H1 (cell line): ENCODE results near the gene NUP210L. TPM values are rescaled to one million over a fixed set of nuclear protein-coding genes. Genes with fewer than 3 reads are reported as not detected.

ENCODE experiments used
- CTCF ChIA-PET: fragments of 300-600 bp; sonication (Branson Sonifier 250); formaldehyde crosslinking; loops from one replicate; lab custom pipeline; 2021; ENCODE audit not compliant: partially characterized antibody; lab: Charles Lee
- POLR2A ChIA-PET: fragments of 300-600 bp; sonication (Branson Sonifier 250); formaldehyde crosslinking; loops from one replicate; lab custom pipeline; 2021; ENCODE audit warnings: inconsistent platforms; ENCODE audit not compliant: partially characterized antibody; lab: Charles Lee
- DNase-seq, 2 experiments: peaks; one replicate each; pipeline versions ENCODE4 v3.0.0 to v3.0.0-alpha.2; 2010 to 2022; ENCODE audit warnings: low spot score in 2 of 2, low read depth in 1 of 2, mixed read lengths in 1 of 2
- FAIRE-seq: peaks from 2 replicates; lab custom pipeline; 2011; peaks lifted over from hg19 to GRCh38; lab: Jason Lieb, UNC
- H2AFZ ChIP-seq: 2 replicates; pipeline ENCODE4 v1.8.1; 2012; ENCODE audit warnings: low read length, inconsistent platforms
- H2AK5ac ChIP-seq: 2 replicates; pipeline ENCODE4 v1.6.1; 2013; ENCODE audit warnings: low read depth, low read length
- H2BK120ac ChIP-seq: replicated peaks from 2 replicates; pipeline ENCODE3; 2013; ENCODE audit warnings: low read depth, low read length, inconsistent platforms
- H2BK12ac ChIP-seq: 2 replicates; pipeline ENCODE4 v1.6.1; 2013; ENCODE audit warnings: low read depth, low read length
- H2BK15ac ChIP-seq: 2 replicates; pipeline ENCODE4 v1.6.1; 2013; ENCODE audit warnings: low read length
- H2BK20ac ChIP-seq: 2 replicates; pipeline ENCODE4 v1.6.1; 2013; ENCODE audit warnings: low read length
- H2BK5ac ChIP-seq: 2 replicates; pipeline ENCODE4 v1.6.1; 2013; ENCODE audit warnings: low read depth, low read length
- H3K14ac ChIP-seq: 2 replicates; pipeline ENCODE4 v1.6.1; 2013; ENCODE audit warnings: inconsistent platforms; ENCODE audit not compliant: insufficient read length
- H3K18ac ChIP-seq: 2 replicates; pipeline ENCODE4 v1.6.1; 2013; ENCODE audit warnings: low read length; ENCODE audit errors: extremely low read depth
- H3K23ac ChIP-seq: 2 replicates; pipeline ENCODE4 v1.6.1; 2013; ENCODE audit warnings: inconsistent platforms; ENCODE audit not compliant: insufficient read length
- H3K23me2 ChIP-seq: 2 replicates; pipeline ENCODE4 v1.6.1; 2013; ENCODE audit warnings: low read depth, low read length
- H3K27ac ChIP-seq: 2 replicates; pipeline ENCODE4 v1.6.1; 2011; ENCODE audit warnings: low read depth, low read length, inconsistent platforms
- H3K27me3 ChIP-seq, 4 experiments: replicated peaks in 1 of 4; 1 replicate in 1 of 4; 2 replicates in 3 of 4; pipeline versions ENCODE4 v1.6.1 to v1.8.1; 2011 to 2013; ENCODE audit warnings: low read length in 3 of 4, mild to moderate bottlenecking in 3 of 4, inconsistent platforms in 2 of 4, mixed read lengths in 2 of 4, moderate library complexity in 1 of 4; ENCODE audit not compliant: control insufficient read depth in 3 of 4, insufficient read depth in 3 of 4; ENCODE audit errors: extremely low read depth in 1 of 4
- H3K36me3 ChIP-seq, 4 experiments: 2 replicates each; pipeline versions ENCODE4 v1.6.1 to v1.8.1; 2011 to 2013; ENCODE audit warnings: mild to moderate bottlenecking in 4 of 4, low read length in 3 of 4, moderate library complexity in 2 of 4, control low read depth in 1 of 4, inconsistent platforms in 1 of 4; ENCODE audit not compliant: insufficient read depth in 4 of 4, control insufficient read depth in 2 of 4
- H3K4ac ChIP-seq: replicated peaks from 2 replicates; pipeline ENCODE3; 2013; ENCODE audit warnings: low read length, low read depth, mixed read lengths, inconsistent platforms; ENCODE audit not compliant: insufficient read length
- H3K4me1 ChIP-seq, 4 experiments: replicated peaks in 1 of 4; 1 replicate in 1 of 4; 2 replicates in 3 of 4; pipeline versions ENCODE4 v1.6.1 to v1.8.1; 2011 to 2013; ENCODE audit warnings: low read length in 3 of 4, inconsistent platforms in 2 of 4, mixed read lengths in 1 of 4; ENCODE audit not compliant: insufficient read depth in 4 of 4, control insufficient read depth in 3 of 4
- H3K4me2 ChIP-seq, 2 experiments: 2 replicates each; pipeline versions ENCODE4 v1.6.1 to v1.8.1; 2011 to 2013; ENCODE audit warnings: low read depth in 2 of 2, low read length in 2 of 2, control low read depth in 1 of 2, inconsistent platforms in 1 of 2, mild to moderate bottlenecking in 1 of 2; ENCODE audit not compliant: insufficient read depth in 1 of 2
- H3K4me3 ChIP-seq, 4 experiments: fragments of 200-600, 300-600 bp in 1 of 4; sonication (generic), shearing (Covaris generic), sonication (Bioruptor Twin) in 1 of 4; 2 replicates each; pipeline versions ENCODE4 v1.5.1 to v1.8.1; 2011 to 2016; ENCODE audit warnings: low read length in 4 of 4, low read depth in 3 of 4, control low read depth in 2 of 4, inconsistent platforms in 2 of 4, mild to moderate bottlenecking in 2 of 4, mixed read lengths in 1 of 4, moderate library complexity in 1 of 4; ENCODE audit not compliant: insufficient read depth in 2 of 4; ENCODE audit errors: extremely low read depth in 1 of 4
- H3K56ac ChIP-seq: replicated peaks from 2 replicates; pipeline ENCODE3; 2013; ENCODE audit warnings: low read depth, mild to moderate bottlenecking, mixed read lengths, low read length, inconsistent platforms; ENCODE audit not compliant: insufficient read length
- H3K79me1 ChIP-seq: 2 replicates; pipeline ENCODE4 v1.6.1; 2013; ENCODE audit warnings: low read depth, low read length, control low read depth
- H3K79me2 ChIP-seq, 2 experiments: 2 replicates each; pipeline versions ENCODE4 v1.6.1 to v1.8.1; 2012 to 2013; ENCODE audit warnings: low read length in 2 of 2, mild to moderate bottlenecking in 2 of 2, inconsistent platforms in 1 of 2; ENCODE audit not compliant: insufficient read depth in 2 of 2, control insufficient read depth in 1 of 2
- H3K9ac ChIP-seq, 4 experiments: replicated peaks in 1 of 4; 1 replicate in 1 of 4; 2 replicates in 3 of 4; pipeline versions ENCODE4 v1.6.1 to v1.8.1; 2011 to 2013; ENCODE audit warnings: low read depth in 3 of 4, low read length in 3 of 4, control low read depth in 2 of 4, mild to moderate bottlenecking in 2 of 4, moderate library complexity in 2 of 4, inconsistent platforms in 1 of 4; ENCODE audit errors: extremely low read depth in 1 of 4
- H3K9me3 ChIP-seq, 2 experiments: 2 replicates each; pipeline versions ENCODE4 v1.6.1 to v1.8.1; 2012 to 2013; ENCODE audit warnings: mild to moderate bottlenecking in 2 of 2, moderate library complexity in 2 of 2, control low read depth in 1 of 2, inconsistent platforms in 1 of 2, low read depth in 1 of 2, low read length in 1 of 2, mixed read lengths in 1 of 2; ENCODE audit not compliant: insufficient read depth in 2 of 2
- H4K20me1 ChIP-seq, 2 experiments: replicated peaks in 1 of 2; 2 replicates each; pipeline versions ENCODE3 to v1.8.1; 2011 to 2013; ENCODE audit warnings: inconsistent platforms in 2 of 2, low read length in 2 of 2, mild to moderate bottlenecking in 1 of 2; ENCODE audit not compliant: insufficient read depth in 2 of 2, control insufficient read depth in 1 of 2
- H4K5ac ChIP-seq: 2 replicates; pipeline ENCODE4 v1.6.1; 2013; ENCODE audit warnings: low read length, low read depth, mixed read lengths, inconsistent platforms; ENCODE audit not compliant: insufficient read length
- H4K8ac ChIP-seq: 2 replicates; pipeline ENCODE4 v1.8.0; 2013; ENCODE audit warnings: mild to moderate bottlenecking, moderate library complexity, low read length, inconsistent platforms; ENCODE audit not compliant: insufficient read depth; ENCODE audit errors: extremely low read depth
- H4K91ac ChIP-seq: replicated peaks from 2 replicates; pipeline ENCODE3; 2013; ENCODE audit warnings: low read length, mixed read lengths, inconsistent platforms; ENCODE audit not compliant: insufficient read length
- BCL11A ChIP-seq, 2 experiments: IDR thresholded peaks; one replicate each; pipeline ENCODE4 v1.6.1; 2011; ENCODE audit warnings: low read depth in 2 of 2, low read length in 2 of 2, mild to moderate bottlenecking in 2 of 2
- EGR1 ChIP-seq: IDR thresholded peaks from 2 replicates; pipeline ENCODE4 v1.6.1; 2011; ENCODE audit warnings: low read depth, low read length, borderline replicate concordance
- HDAC2 ChIP-seq, 2 experiments: fragments of 300-600 bp in 1 of 2; sonication (generic) in 1 of 2; IDR thresholded peaks; 2 replicates each; pipeline ENCODE4 v1.6.1; 2011 to 2012; ENCODE audit warnings: low read depth in 2 of 2, low read length in 2 of 2, mild to moderate bottlenecking in 2 of 2, moderate library complexity in 2 of 2, borderline replicate concordance in 1 of 2, inconsistent platforms in 1 of 2
- HDAC6 ChIP-seq: IDR thresholded peaks from one replicate; pipeline ENCODE4 v1.7.1; 2012; ENCODE audit warnings: low read depth, mild to moderate bottlenecking, inconsistent platforms, low read length, moderate library complexity
- PHF8 ChIP-seq: fragments of 200-600 bp; sonication (generic); conservative IDR thresholded peaks from 2 replicates; pipeline ENCODE4 v1.7.1; 2012; ENCODE audit warnings: low read depth, mild to moderate bottlenecking, inconsistent platforms, low read length, moderate library complexity
- POU5F1 ChIP-seq: IDR thresholded peaks from 2 replicates; pipeline ENCODE4 v1.6.1; 2011; ENCODE audit warnings: low read depth, mild to moderate bottlenecking, low read length, moderate library complexity
- RFX5 ChIP-seq: IDR thresholded peaks from 2 replicates; pipeline ENCODE4 v1.6.1; 2011; ENCODE audit warnings: low read depth, low read length, improper control_type of control experiment, borderline replicate concordance
- SP2 ChIP-seq: IDR thresholded peaks from 2 replicates; pipeline ENCODE4 v1.6.1; 2012; ENCODE audit warnings: mild to moderate bottlenecking, low read length, inconsistent platforms
- TAF7 ChIP-seq: optimal IDR thresholded peaks from 2 replicates; pipeline ENCODE3; 2011; ENCODE audit warnings: low read depth, mild to moderate bottlenecking, inconsistent platforms, low read length, moderate library complexity, borderline replicate concordance
- WGBS, 2 experiments: shearing (Covaris generic) in 1 of 2; methylation state at CpG; one replicate each; pipeline versions ENCODE4 v1.1.6 to v1.1.7; 2013 to 2015; ENCODE audit warnings: low lambda C conversion rate in 2 of 2, mixed read lengths in 2 of 2, inconsistent platforms in 1 of 2, low coverage in 1 of 2, missing lambda C conversion rate in 1 of 2; ENCODE audit not compliant: insufficient replicate concordance in 2 of 2, insufficient coverage in 1 of 2, insufficient read length in 1 of 2; ENCODE audit errors: extremely low coverage in 1 of 2, missing lambda C conversion rate in 1 of 2; 5-methylcytosine and 5-hydroxymethylcytosine counted together
- polyA plus RNA-seq, 7 experiments: library from polyadenylated mRNA; depleted of rRNA in 3 of 7; stranded (reverse) in 5 of 7; unstranded in 2 of 7; fragments of >200 nt in 5 of 7; fragments of 200-250 nt in 2 of 7; gene quantifications; 1 replicate in 5 of 7; 2 replicates in 1 of 7; 4 replicates in 1 of 7; pipeline versions ENCODE4 v1.2.1 to v1.2.3, GENCODE V29; 2011 to 2013; ENCODE audit warnings: missing spikeins in 2 of 7, mixed read lengths in 2 of 7
- total RNA-seq: library from RNA; stranded (reverse); fragmentation: NEBNext Ultra II Directional; extraction: Animal tissue kit (Norgen Biotek cat#: 25700); gene quantifications from 2 replicates; pipeline ENCODE4 v1.2.1, GENCODE V29; 2021
- TF ChIP-seq, protein P1 (sequence below): IDR thresholded peaks from 2 replicates; pipeline ENCODE4 v1.6.1; 2011; ENCODE audit warnings: low read depth, mild to moderate bottlenecking, low read length; ENCODE audit not compliant: insufficient read depth

NUP210L gene
- total and polyA plus RNA-seq, 2 of the 8 experiments (the other 6 are each of a cell fraction or from before 2014, with no cell fraction given) = not detected

DNA sequence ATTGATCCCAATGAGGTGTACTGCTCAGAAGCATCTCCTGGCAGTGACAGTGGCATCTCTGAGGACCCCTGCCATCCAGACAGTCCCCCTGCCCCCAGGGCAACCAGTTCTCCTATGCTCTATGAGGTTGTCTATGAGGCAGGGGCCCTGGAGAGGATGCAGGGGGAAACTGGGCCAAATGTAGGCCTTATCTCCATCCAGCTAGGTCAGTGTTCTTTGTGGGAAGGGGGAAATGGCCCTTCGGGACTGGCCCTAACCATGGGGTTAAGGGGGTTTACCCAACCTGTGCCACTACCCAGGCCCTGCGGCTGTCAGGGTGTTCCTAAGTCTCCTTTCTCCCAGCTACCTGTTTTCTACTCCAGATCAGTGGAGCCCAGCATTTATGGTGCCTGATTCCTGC, 185.9 kb downstream of the NUP210L start:
- 80% methylated on average over 2 of the region's 2 CpGs; no CpG with 5 or more reads in 1 of the 2 experiments for WGBS, 2 experiments

More for the DNA sequence above, 185.9 kb downstream of the NUP210L start:
- no peak overlapping the region for H3K56ac ChIP-seq
- H2BK5ac ChIP-seq = no peak overlapping the region
- H3K79me2 ChIP-seq = peaks cover 0 to 20% of the 10 kb centered on the region in 2 experiments; a peak in 2 of 4 replicates
- no peaks in the 10 kb centered on the region for H3K9me3 ChIP-seq
- ChIA-PET POLR2A (interaction anchor here (0.6 to 15.7 kb wide), 7 partner anchors 7 to 297 kb away, joined by 3 to 454 read pairs (median 50); partner anchors contain the start of genes CRTC2, DENND4B, GATAD2B and JTB), CTCF (interaction anchor here (1.0 to 4.5 kb wide), 4 partner anchors 9 to 171 kb away, joined by 3 to 29 read pairs (median 4); partner anchors contain the start of genes DENND4B and JTB)
- no peak overlapping the region for H3K4ac ChIP-seq
- H3K36me3 ChIP-seq = peaks cover 0 to 16% (median 4%) of the 10 kb centered on the region in 4 experiments; a peak in 4 of 8 replicates
- H4K91ac ChIP-seq = no peak overlapping the region
- H3K14ac ChIP-seq = no peak overlapping the region
- no peak overlapping the region for H4K5ac ChIP-seq
- no peak overlapping the region for H2AFZ ChIP-seq
- H3K4me3 ChIP-seq = peak overlapping the region; percentile 15 to 68 (median 57); a peak in 4 of 8 replicates
- 0 out of 2 replicates have a peak overlapping the region, but pooled peaks have one; percentile 40 for H2AK5ac ChIP-seq
- H3K18ac ChIP-seq = no peak overlapping the region
- H3K4me2 ChIP-seq = peak overlapping the region; percentile 69 to 91
- H2BK15ac ChIP-seq = peak overlapping the region; percentile 74; the same call in 1 of the 2 replicates
- H3K23me2 ChIP-seq = peaks cover 13% of the 10 kb centered on the region; the same call in 1 of the 2 replicates
- H4K8ac ChIP-seq = no peak overlapping the region
- H2BK12ac ChIP-seq = no peak overlapping the region
- H4K20me1 ChIP-seq = no peaks in the 10 kb centered on the region
- no peak overlapping the region for H3K23ac ChIP-seq
- H3K27me3 ChIP-seq = no peaks in the 10 kb centered on the region
- TF ChIP-seq TAF7 (no peak), BCL11A (IDR thresholded peaks at IDR 0.05; ENCODE audit: low read depth in 2 of 2, low read length in 2 of 2) (no peak), HDAC6 (no peak), EGR1 (no peak), POU5F1 (no peak), PHF8 (no peak), SP2 (no peak), RFX5 (no peak), HDAC2 (IDR thresholded peaks at IDR 0.05; ENCODE audit: borderline replicate concordance in 1 of 2, low read depth in 2 of 2, low read length in 2 of 2) (no peak)
- TF ChIP-seq, protein P1, sequence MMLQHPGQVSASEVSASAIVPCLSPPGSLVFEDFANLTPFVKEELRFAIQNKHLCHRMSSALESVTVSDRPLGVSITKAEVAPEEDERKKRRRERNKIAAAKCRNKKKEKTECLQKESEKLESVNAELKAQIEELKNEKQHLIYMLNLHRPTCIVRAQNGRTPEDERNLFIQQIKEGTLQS = no peak
- H3K9ac ChIP-seq = no peak overlapping the region; a peak in 2 of 7 replicates
- DNase-seq = no peak
- H3K27ac ChIP-seq = peak overlapping the region; percentile 61; the same call in 1 of the 2 replicates
- 0 out of 2 replicates have a peak overlapping the region, but pooled peaks have one; percentile 21 for H2BK20ac ChIP-seq
- H3K4me1 ChIP-seq = peaks cover 0 to 12% (median 5%) of the 10 kb centered on the region in 4 experiments; a peak in 5 of 7 replicates
- H2BK120ac ChIP-seq = no peak overlapping the region
- FAIRE-seq = no peak
- H3K79me1 ChIP-seq = no peaks in the 10 kb centered on the region; the same call in 1 of the 2 replicates
